Keratinocyte (primary cell): ENCODE results near the gene STK32C. TPM values are rescaled to one million over a fixed set of nuclear protein-coding genes. Genes with fewer than 3 reads are reported as not detected.

ENCODE experiments used
- DNase-seq: peaks from one replicate; pipeline ENCODE4 v3.0.0-alpha.2; 2011; ENCODE audit warnings: low read depth, missing footprints, low spot score
- FAIRE-seq: peaks from 2 replicates; lab custom pipeline; 2011; peaks lifted over from hg19 to GRCh38; lab: Jason Lieb, UNC
- H2AFZ ChIP-seq: 2 replicates; pipeline ENCODE4 v1.6.0; 2012; ENCODE audit warnings: low read length, control low read depth, inconsistent platforms; ENCODE audit not compliant: control insufficient read depth
- H3K27ac ChIP-seq: 2 replicates; pipeline ENCODE4 v1.5.1; 2011; ENCODE audit warnings: low read length; ENCODE audit not compliant: control insufficient read depth, insufficient read depth
- H3K27me3 ChIP-seq: 3 replicates; pipeline ENCODE4 v1.6.0; 2011; ENCODE audit warnings: low read length; ENCODE audit not compliant: control insufficient read depth, insufficient read depth; ENCODE audit errors: extremely low read depth
- H3K36me3 ChIP-seq, 2 experiments: 2 replicates in 1 of 2; 3 replicates in 1 of 2; pipeline ENCODE4 v1.5.1; 2011; ENCODE audit warnings: low read length in 2 of 2, mild to moderate bottlenecking in 1 of 2; ENCODE audit not compliant: control insufficient read depth in 2 of 2, insufficient read depth in 2 of 2; ENCODE audit errors: extremely low read depth in 1 of 2
- H3K4me1 ChIP-seq: 3 replicates; pipeline ENCODE4 v1.5.1; 2011; ENCODE audit warnings: low read length; ENCODE audit not compliant: control insufficient read depth, insufficient read depth; ENCODE audit errors: extremely low read depth
- H3K4me2 ChIP-seq: 3 replicates; pipeline ENCODE4 v1.6.0; 2011; ENCODE audit warnings: low read depth, low read length; ENCODE audit not compliant: control insufficient read depth, insufficient read depth; ENCODE audit errors: extremely low read depth
- H3K4me3 ChIP-seq, 3 experiments: fragments of 200-600 bp in 1 of 3; sonication (generic) in 1 of 3; 2 replicates in 2 of 3; 3 replicates in 1 of 3; pipeline ENCODE4 v1.5.1; 2011 to 2016; ENCODE audit warnings: low read length in 3 of 3, mild to moderate bottlenecking in 3 of 3, control low read depth in 2 of 3, inconsistent platforms in 1 of 3, low read depth in 1 of 3, mixed read lengths in 1 of 3, mixed run types in 1 of 3, moderate library complexity in 1 of 3; ENCODE audit not compliant: control insufficient read depth in 2 of 3, insufficient read depth in 2 of 3; ENCODE audit errors: extremely low read depth in 1 of 3
- H3K79me2 ChIP-seq: 2 replicates; pipeline ENCODE4 v1.6.0; 2012; ENCODE audit warnings: low read length; ENCODE audit not compliant: control insufficient read depth, insufficient read depth
- H3K9ac ChIP-seq: 3 replicates; pipeline ENCODE4 v1.6.0; 2011; ENCODE audit warnings: low read length; ENCODE audit not compliant: control insufficient read depth, insufficient read depth; ENCODE audit errors: extremely low read depth
- H3K9me1 ChIP-seq: 3 replicates; pipeline ENCODE4 v1.6.0; 2011; ENCODE audit warnings: low read length; ENCODE audit not compliant: control insufficient read depth, insufficient read depth; ENCODE audit errors: extremely low read depth
- H3K9me3 ChIP-seq: 2 replicates; pipeline ENCODE4 v1.5.1; 2012; ENCODE audit warnings: low read depth, low read length; ENCODE audit not compliant: control insufficient read depth
- H4K20me1 ChIP-seq: 3 replicates; pipeline ENCODE4 v1.6.0; 2011; ENCODE audit warnings: low read length; ENCODE audit not compliant: control insufficient read depth, insufficient read depth; ENCODE audit errors: extremely low read depth
- CTCF ChIP-seq, 3 experiments: IDR thresholded peaks in 1 of 3; conservative IDR thresholded peaks in 1 of 3; optimal IDR thresholded peaks in 1 of 3; 2 replicates in 2 of 3; 3 replicates in 1 of 3; pipeline versions ENCODE3 to v1.5.1; 2011; ENCODE audit warnings: low read length in 3 of 3, mild to moderate bottlenecking in 3 of 3, moderate library complexity in 2 of 3, control low read depth in 1 of 3, inconsistent platforms in 1 of 3; ENCODE audit not compliant: insufficient read depth in 2 of 3; ENCODE audit errors: extremely low read depth in 1 of 3
- EZH2 ChIP-seq: IDR thresholded peaks from one replicate; pipeline ENCODE4 v1.6.1; 2012; ENCODE audit warnings: inconsistent platforms, mild to moderate bottlenecking, low read length, moderate library complexity
- dilution Hi-C: fragments of 300-500 bp; cut with MboI; formaldehyde crosslinking; loops from one replicate; pipeline ENCODE4 v1.7.0; 2020; ENCODE audit warnings: low sequenced_read_pairs; ENCODE audit not compliant: extremely low pct_ligation_motif_present
- polyA plus RNA-seq, 5 experiments: library from polyadenylated mRNA; depleted of rRNA in 3 of 5; stranded (reverse) in 3 of 5; stranded (forward) in 1 of 5; unstranded in 1 of 5; fragments of >200 nt; gene quantifications; 1 replicate in 1 of 5; 2 replicates in 3 of 5; 3 replicates in 1 of 5; pipeline versions ENCODE4 v1.2.1 to v1.2.3, GENCODE V29; 2011 to 2012; ENCODE audit warnings: missing spikeins in 2 of 5, low read depth in 1 of 5, low replicate concordance in 1 of 5

The STK32C gene
- polyA plus RNA-seq, 1 donor (not counting 4 experiments of a cell fraction or from before 2014, with no cell fraction given) = 4.1 TPM

- Histone ChIP-seq H3K27ac (no peak overlapping the region), H2AFZ (no peak overlapping the region), H3K27me3 (peaks cover 29% of the 10 kb centered on the region), H3K4me1 (no peaks in the 10 kb centered on the region), H3K4me2 (no peak overlapping the region), H3K36me3 (no peaks in the 10 kb centered on the region), H3K4me3 (no peak overlapping the region), H4K20me1 (no peaks in the 10 kb centered on the region), H3K9ac (no peak overlapping the region), H3K9me1 (no peaks in the 10 kb centered on the region), H3K79me2 (no peaks in the 10 kb centered on the region), H3K9me3 (peaks cover 6% of the 10 kb centered on the region)
- dilution Hi-C loops = no loop called here
- TF ChIP-seq CTCF (optimal IDR thresholded peaks at IDR 0.05 in 1 of 3, IDR thresholded peaks at IDR 0.05 in 1 of 3, conservative IDR thresholded peaks at IDR 0.05 in 1 of 3; ENCODE audit: extremely low read depth in 1 of 3, insufficient read depth in 2 of 3, low read length in 3 of 3) (no peak), EZH2 (no peak)
- FAIRE-seq (no peak), DNase-seq (no peak)
Observed at GRCh38 chr10:132174237-132174636, 133.5 kb downstream of the STK32C start.

- dilution Hi-C loops = no loop called here
- Histone ChIP-seq H3K9me1 (no peaks in the 10 kb centered on the region), H2AFZ (no peak overlapping the region), H3K27me3 (peaks cover 29% of the 10 kb centered on the region), H3K36me3 (no peaks in the 10 kb centered on the region), H4K20me1 (no peaks in the 10 kb centered on the region), H3K27ac (no peak overlapping the region), H3K9me3 (peaks cover 6% of the 10 kb centered on the region), H3K9ac (no peak overlapping the region), H3K4me1 (no peaks in the 10 kb centered on the region), H3K79me2 (no peaks in the 10 kb centered on the region), H3K4me3 (no peak overlapping the region), H3K4me2 (no peak overlapping the region)
- DNase-seq = no peak
- FAIRE-seq = no peak
- TF ChIP-seq CTCF (optimal IDR thresholded peaks at IDR 0.05 in 1 of 3, IDR thresholded peaks at IDR 0.05 in 1 of 3, conservative IDR thresholded peaks at IDR 0.05 in 1 of 3; ENCODE audit: extremely low read depth in 1 of 3, insufficient read depth in 2 of 3, low read length in 3 of 3) = no peak
- TF ChIP-seq EZH2 = no peak
Observed at GRCh38 chr10:132173185-132173584, 134.6 kb downstream of the STK32C start.
